Nucleus accumbens (tissue), 56 donors: ENCODE data around the gene NMNAT3.

ENCODE experiments used
- DNase-seq, 56 donors: peaks; one replicate each; lab custom pipeline; 2025; lab: John Stamatoyannopoulos, UW

NMNAT3 gene

DNA sequence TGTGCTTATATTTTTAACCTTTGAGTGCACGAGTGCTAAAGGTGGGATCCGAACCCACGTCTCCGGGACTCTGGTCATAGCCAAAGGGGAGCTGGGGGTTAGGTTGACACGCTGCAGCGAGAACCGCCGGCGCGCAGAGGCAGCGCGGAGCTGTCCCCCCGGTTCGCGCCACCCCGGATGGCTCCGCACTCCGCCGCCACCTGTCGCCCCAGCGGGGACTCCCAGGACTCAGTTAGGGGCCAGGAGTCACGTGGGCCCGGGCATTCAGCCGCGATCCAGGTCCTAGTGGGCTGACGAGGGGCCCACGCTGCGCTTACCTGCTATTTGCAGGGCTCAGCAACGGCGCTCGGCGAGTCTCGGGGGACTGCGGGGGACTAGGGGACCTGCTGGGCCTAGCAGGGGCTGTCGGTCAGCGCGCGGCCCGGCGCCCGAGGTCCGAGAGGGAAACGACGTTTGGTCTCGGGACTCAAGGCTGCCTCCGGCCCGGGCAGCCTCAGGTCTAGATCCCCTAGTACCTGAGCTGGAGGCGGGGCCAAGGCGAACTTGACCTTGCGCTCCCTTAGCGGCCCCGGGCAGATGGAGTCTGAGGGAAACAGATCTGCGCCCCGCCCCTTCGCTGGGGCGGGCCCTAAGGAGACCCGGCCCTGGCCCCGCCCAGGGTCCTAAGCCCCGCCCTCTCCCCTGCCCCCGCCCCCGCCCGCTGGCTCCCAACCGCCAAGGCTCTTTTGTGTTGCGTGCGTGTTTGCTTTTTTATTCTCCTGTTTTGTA is at the start of gene NMNAT3:
Gene NMNAT3, minus strand, starts transcription at position 585 of the 768 bp plus-strand sequence. CDS start 50,248 bp downstream, outside the sequence.
- peak in 53 of 56 donors; percentile 30 to 88 (median 74) for DNase-seq

GRCh38 chr3:139721370-139721769 is 43.6 kb upstream of the NMNAT3 start:
- DNase-seq: no peak

GRCh38 chr3:139718415-139718814 is 40.6 kb upstream of the NMNAT3 start:
- peak in 9 of 56 donors; percentile 1 to 10 (median 3) for DNase-seq

DNA sequence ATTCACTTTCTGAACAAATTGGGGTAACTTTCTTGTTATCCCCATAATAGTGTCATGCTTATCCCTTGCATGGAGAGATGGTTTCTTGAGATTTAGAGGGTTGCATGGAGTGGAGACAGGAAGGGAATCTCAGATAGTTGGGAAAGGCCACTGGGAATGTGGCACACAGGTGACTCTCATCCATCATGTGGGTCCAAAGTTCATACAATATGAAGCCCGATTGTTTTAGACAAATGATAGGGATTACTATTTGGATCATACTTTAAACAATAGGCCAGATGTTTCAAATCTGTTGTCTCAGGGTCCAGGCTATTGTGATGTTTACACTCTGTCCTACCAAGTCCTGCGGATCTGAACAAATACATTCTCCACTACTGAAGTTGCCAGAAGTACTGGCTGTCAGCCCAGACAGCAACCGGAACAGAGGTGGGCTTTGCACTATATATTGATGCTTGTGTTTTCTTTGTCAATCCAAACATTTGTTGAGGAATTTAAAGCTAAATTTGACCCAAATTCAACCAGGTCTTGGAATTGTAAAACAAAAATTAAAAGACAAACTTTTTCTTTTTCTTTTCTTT is 39.2 kb upstream of the NMNAT3 start:
- no peak for DNase-seq

DNA sequence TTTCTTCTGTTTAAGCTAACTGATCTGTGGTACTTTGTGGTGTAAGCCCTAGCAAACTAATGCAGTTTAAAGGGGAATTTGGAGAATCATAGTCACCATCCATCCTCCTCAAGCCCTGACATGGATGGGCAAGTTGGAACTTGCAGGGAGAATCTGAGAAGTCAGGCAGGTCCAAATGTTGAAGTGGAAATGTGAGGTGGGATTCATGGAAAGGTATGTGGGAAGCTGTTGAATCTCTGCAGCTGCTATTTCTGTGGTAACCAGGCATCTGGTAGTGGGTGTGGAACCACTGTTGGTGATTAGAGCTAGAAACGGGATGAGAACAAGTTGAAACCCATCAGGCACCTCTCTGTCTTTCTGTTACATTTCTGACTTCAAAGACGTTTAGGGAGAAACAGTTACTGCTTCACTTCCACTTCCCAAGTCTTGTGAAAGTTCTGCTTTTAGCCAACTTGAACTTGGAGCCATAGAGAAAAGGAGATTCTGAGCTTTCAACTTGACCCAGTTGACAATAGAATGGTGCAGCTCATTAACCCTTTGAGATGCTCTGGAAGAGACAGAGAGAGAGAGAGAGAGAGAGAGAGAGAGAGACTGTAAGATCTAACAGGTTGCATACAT is 38.1 kb upstream of the NMNAT3 start:
- no peak for DNase-seq

- no peak for DNase-seq
These were observed 37.4 kb upstream of the NMNAT3 start for GRCh38 chr3:139715166-139715565.

DNA sequence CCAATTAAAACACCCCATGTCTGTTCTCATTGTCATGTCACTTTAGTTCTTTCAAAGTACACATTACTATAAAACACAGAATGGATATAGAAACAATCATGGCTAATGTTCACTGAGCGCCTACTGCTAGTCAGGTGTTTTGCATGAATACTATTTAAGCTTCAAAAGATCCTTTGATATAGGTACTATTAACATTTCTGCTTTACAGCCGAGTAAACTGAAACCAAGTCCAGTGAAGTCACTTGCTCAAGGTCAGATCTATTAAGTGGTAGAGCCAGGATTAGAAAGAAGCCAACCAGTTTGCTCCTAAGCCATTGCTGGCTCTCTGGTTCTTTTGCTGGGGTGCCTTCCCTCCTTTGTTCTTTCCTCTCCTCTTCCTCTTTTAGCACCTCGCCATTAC is 32.4 kb upstream of the NMNAT3 start:
- DNase-seq: no peak

- no peak for DNase-seq
These were observed 27.9 kb upstream of the NMNAT3 start for GRCh38 chr3:139705631-139706030.

GRCh38 chr3:139696314-139696604 is 18.5 kb upstream of the NMNAT3 start:
- no peak for DNase-seq

DNA sequence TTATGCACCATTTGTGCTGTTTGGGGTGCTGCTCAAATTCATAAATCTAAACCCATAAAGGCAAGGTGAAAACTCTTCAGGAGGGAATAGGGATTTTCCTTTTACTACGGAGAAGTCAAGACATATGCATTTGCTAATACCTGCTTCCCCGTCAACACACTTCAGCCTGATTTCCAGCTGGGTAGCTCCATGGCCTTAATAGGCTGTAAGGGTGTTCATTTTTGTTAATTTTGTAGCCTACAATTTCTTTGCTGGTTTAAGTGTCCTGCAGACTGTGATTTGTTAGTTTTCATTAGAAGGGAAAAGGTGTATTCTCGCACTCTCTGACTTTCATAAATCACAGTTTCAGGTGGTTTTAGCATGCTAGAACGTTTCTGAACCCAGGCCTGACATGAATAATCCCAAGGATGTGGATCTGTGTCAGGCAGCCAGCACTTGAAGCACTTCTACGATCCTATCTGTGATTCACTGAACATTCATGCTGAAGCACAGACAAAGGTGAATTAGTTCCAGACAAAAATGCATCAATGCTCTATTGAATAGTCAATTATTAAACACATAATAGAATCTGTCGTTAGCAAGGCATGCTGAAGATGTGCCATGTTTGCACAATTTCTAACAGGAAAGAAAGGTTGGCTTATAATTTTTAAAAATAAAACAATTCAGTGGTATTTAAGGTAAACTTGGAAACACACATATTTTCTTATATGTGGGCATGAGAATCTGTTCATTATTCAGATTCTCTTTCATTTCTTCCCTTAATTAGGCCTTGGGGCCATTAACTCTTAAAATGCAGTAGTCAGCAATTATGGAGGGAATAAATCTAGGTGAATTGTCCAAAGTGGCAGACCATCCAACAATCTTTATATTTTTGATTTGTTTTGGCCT is 17.9 kb upstream of the NMNAT3 start:
- no peak for DNase-seq

GRCh38 chr3:139695007-139695406 is 17.2 kb upstream of the NMNAT3 start:
- DNase-seq: no peak

DNA sequence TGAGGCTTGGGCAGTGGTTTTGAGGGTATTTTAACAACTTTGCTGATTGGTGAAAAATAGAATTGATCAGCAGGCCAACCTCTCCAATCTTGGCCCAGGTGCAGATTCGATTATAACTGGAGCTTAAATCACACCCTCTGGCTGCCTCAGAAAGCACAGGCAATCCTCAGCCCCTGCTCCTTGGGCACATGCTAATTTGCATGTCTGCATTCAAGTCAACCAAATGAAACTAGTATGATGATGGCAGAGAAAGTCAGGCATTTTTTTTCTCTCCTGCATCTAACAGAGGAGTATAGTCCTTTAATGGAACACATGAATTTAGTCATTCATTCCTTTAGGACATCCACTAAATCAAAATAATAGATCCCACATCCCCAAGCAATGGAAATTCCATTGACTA is 16.8 kb upstream of the NMNAT3 start:
- no peak for DNase-seq

DNA sequence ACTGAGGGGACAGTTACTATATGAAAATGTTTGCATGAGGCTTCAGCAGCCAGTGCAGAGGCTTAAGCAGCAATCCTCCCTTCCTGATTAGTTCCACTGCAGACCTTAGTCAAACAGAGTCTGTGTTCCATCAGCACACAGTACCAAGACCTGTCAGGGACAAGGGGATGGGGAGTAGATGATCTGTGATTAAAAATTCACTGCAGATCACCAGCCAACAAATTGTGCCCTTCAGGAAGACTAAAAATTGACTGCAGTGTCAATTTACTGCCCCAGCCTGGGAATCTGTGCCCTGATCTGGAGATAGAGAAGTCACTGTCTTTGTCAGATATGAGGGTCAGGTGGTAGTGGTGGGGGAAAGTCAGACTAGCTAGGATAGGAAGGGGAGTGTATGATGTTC is 13.8 kb upstream of the NMNAT3 start:
- DNase-seq: no peak

DNA sequence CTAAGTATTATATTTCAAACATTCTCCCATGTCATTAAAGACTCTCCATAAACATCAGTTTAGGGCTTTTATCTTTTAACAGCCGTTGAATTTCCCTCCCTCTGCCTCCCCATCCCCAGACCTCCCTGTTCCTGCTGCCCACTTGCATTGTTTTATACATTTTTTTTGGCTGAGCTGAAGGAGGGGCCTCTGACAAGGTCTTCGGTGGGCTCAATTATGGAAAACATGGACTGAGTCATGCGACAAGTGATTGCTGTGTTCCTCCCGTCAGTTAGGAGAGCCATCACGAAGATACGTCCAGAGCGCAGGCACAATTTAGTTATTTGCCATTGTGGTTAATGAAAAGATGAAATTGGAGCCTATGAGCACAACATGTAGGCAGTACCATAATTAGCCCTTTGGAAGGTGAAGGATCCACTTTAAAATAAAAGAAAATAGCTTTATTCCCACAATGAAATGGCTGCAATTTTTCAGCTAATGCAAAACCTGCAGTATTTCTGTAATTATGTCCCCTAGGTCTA is 12.0 kb upstream of the NMNAT3 start:
- DNase-seq: no peak

GRCh38 chr3:139689122-139689521 is 11.3 kb upstream of the NMNAT3 start:
- no peak for DNase-seq

GRCh38 chr3:139687431-139687830 is 9.7 kb upstream of the NMNAT3 start:
- DNase-seq: no peak

DNA sequence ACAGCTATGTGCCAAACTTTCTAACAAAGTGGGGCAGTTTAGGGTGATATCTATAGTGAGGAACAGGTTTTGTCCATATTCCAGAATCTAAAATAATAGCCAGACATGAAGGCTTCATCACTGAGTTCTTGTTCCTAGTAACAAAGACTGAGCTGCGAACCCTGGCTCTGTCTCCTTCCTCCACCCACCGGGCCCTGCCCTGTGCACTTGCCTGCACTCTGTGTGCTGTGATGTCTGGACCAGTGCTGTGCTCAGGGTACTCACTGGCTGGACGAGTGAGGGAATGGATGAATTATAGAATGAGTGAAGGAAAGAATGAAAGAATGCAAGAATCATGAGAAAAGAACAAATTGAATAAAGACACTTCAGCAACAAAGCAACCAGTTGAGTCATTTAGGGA is 8.9 kb upstream of the NMNAT3 start:
- DNase-seq: no peak

GRCh38 chr3:139686206-139686605 is 8.4 kb upstream of the NMNAT3 start:
- no peak for DNase-seq

DNA sequence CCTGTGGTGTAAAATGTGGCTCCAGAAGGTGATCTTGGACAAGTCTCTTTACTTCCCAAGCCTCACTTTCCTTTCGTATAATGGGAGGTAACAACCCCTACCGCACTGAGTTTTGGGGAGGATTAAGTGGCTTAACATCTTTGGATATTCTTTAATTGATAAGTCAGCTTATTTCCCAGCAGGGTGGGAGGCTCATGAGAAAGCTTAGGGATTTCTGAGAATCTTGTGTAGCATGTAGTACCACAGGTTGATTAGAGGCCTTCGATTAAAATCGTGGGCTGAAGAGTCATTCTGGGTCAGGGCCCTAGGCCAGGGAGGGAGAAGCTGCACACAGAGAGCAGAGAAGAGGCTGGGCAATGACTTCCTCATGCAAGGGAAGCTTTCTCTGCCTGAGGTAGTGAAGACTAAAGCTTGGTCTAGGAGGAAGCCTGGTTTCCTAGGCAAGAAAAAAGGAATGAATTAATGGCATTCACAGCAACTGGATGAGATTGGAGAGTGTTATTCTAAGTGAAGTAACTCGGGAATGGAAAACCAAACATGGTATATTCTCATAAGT is 1.5 kb upstream of the NMNAT3 start:
- DNase-seq: no peak

DNA sequence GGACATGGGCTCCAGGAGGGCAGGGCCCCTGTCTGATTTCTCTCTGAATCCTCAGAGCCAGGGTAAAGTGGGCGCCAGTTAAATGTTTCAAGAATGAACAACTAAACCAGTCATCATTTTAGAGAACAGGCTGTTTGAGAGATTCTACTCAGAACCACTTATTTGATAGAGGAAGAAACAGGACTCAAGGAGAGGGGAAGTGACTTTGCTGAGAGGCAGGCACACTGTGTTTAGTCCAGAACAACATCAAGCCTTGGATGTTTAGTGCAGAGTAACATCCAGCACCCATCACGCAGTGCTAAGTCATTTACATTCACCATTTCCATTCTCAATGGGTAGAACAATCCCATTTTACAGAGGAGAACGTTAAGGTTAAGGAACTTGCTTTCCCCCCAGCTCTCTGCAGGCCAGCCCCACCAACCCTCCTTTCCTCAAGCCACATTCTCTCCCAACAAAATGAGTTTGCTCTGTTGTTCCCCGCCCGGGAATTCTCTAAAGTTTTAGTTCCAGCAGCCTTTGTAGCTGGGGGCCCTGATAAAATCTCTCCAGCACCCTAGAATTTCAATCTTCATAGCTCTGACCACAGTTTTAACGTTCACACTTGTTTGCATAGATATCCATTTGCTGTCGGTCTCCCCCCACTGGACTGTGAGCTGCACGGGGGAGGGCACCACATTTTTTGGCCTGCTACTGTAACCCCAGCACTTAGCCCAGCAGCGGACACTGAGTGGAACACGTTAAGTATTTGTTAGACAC is 962 bp downstream of the NMNAT3 start:
- DNase-seq: no peak
